Uterus (tissue), 4 donors: ENCODE measurements around the gene AJAP1. TPM values are rescaled to one million over a fixed set of nuclear protein-coding genes. Genes with fewer than 3 reads are reported as not detected.

ENCODE experiments used
- DNase-seq, 2 donors: peaks; one replicate each; pipeline ENCODE4 v3.0.0-alpha.2; 2019 to 2020
- H3K27ac ChIP-seq, 2 donors: fragments of 200-600 bp; sonication (generic); 1 replicate in 1 of 2; 2 replicates in 1 of 2; pipeline ENCODE4 v1.5.1; 2016 to 2018
- H3K27me3 ChIP-seq, 2 donors: fragments of 200-600 bp; sonication (generic); one replicate each; pipeline ENCODE4 v1.5.1; 2018 to 2019; ENCODE audit warnings: control low read depth in 1 of 2
- H3K36me3 ChIP-seq, 2 donors: fragments of 200-600 bp; sonication (generic); one replicate each; pipeline ENCODE4 v1.5.1; 2019; ENCODE audit warnings: control low read depth in 1 of 2
- H3K4me1 ChIP-seq, 2 donors: fragments of 200-600 bp; sonication (generic); one replicate each; pipeline ENCODE4 v1.5.1; 2018 to 2019; ENCODE audit warnings: control low read depth in 1 of 2
- H3K4me3 ChIP-seq, 2 donors: fragments of 200-600 bp; sonication (generic); 1 replicate in 1 of 2; 2 replicates in 1 of 2; pipeline ENCODE4 v1.5.1; 2018 to 2019; ENCODE audit warnings: mild to moderate bottlenecking in 1 of 2
- H3K9me3 ChIP-seq, 2 donors: fragments of 200-600 bp; sonication (generic); one replicate each; pipeline ENCODE4 v1.5.1; 2019; ENCODE audit warnings: control low read depth in 1 of 2
- POLR2A ChIP-seq, 2 donors: fragments of 450-650 bp; IDR thresholded peaks; one replicate each; pipeline ENCODE4 v1.6.1; 2016; ENCODE audit warnings: antibody characterized with exemption in 2 of 2, mild to moderate bottlenecking in 1 of 2, moderate library complexity in 1 of 2
- intact Hi-C: fragments of 100-400 bp; cut with DNase I; formaldehyde crosslinking; loops from one replicate; pipeline ENCODE4 v1.15.1; 2023; ENCODE audit warnings: low total_unique reads
- total RNA-seq, 4 donors: library from RNA; depleted of rRNA in 3 of 4; stranded (reverse); fragments of >200 nt in 3 of 4; gene quantifications; one replicate each; pipeline versions ENCODE4 v1.1.0 to v1.2.4, GENCODE V29; 2014 to 2023
- TF ChIP-seq, protein P1 (sequence below), 4 experiments: fragments of 200-600 bp in 2 of 4; fragments of 450-650 bp in 2 of 4; sonication (generic) in 2 of 4; IDR thresholded peaks; one replicate each; pipeline ENCODE4 v1.5.1; 2016 to 2019; ENCODE audit warnings: antibody characterized with exemption in 4 of 4, mild to moderate bottlenecking in 2 of 4, moderate library complexity in 1 of 4
- donor health status: DM: yes; HTN: yes; CAD: no.

AJAP1 gene
- total RNA-seq, 4 donors from 2014 or later, result 0.97 to 2.7 (median 2.0) TPM; not detected in 1

DNA sequence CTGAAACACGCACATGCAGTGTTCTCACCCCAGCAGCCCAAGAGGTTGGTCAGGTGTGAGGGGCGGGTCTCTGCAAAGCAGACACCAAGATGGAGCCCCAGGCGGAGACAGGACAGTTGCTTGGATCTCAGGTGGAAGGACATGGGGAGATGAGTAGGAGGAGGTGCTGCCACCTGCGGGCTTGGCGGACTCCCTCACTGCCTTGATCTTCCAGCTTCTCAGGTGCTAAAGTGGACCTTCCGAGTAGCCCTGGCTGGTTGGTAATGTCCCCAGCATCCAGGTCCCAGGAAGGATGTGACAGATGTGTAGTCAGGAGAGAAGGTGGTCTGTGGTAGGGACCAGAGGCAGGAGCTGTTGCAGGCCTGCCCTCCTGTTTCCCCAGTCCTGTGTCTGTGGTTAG is 114.1 kb downstream of the AJAP1 start:
- no peak for TF ChIP-seq POLR2A (IDR thresholded peaks at IDR 0.05)
- TF ChIP-seq, protein P1, sequence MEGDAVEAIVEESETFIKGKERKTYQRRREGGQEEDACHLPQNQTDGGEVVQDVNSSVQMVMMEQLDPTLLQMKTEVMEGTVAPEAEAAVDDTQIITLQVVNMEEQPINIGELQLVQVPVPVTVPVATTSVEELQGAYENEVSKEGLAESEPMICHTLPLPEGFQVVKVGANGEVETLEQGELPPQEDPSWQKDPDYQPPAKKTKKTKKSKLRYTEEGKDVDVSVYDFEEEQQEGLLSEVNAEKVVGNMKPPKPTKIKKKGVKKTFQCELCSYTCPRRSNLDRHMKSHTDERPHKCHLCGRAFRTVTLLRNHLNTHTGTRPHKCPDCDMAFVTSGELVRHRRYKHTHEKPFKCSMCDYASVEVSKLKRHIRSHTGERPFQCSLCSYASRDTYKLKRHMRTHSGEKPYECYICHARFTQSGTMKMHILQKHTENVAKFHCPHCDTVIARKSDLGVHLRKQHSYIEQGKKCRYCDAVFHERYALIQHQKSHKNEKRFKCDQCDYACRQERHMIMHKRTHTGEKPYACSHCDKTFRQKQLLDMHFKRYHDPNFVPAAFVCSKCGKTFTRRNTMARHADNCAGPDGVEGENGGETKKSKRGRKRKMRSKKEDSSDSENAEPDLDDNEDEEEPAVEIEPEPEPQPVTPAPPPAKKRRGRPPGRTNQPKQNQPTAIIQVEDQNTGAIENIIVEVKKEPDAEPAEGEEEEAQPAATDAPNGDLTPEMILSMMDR (IDR thresholded peaks at IDR 0.05), result no peak
- no peak for DNase-seq

DNA sequence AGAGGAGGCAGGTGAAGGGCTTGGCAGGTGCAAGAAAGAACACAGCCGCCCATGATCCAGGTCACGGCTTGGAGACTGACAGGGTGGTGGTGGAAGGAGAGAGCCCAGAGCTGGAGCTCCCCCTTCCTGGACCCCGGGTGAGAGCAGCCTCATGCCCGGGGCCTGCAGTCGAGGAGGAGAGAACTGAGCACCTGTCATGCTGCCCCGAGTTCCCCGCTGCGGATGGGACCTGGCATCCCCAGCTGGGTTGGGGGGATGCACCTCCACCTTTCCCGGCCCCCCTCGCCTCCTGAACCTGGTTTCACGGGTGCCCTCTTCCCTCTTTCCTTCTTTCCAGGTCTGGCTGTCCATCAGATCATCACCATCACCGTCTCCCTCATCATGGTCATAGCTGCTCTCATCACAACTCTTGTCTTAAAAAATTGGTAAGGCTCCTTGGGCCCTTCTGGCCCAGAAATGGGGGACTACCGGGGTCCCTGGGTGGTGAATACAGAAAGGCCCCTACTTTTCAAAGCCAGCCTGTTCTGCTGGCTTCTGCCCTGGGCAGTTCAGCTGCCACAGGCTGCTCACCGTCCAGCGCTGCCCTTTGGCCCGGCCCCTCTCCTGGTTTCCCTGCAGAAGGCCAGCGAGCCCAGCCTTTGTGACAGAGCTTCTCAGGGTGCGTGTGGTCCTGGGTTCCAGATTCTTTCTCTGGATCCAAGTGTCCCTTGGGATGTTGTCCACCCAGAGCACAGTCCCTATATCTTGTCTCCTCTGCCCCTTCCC is 115.3 kb downstream of the AJAP1 start:
- Histone ChIP-seq H3K4me3 (no peak overlapping the region), H3K4me1 (no peaks in the 10 kb centered on the region), H3K36me3 (no peaks in the 10 kb centered on the region), H3K9me3 (no peaks in the 10 kb centered on the region), H3K27me3 (no peaks in the 10 kb centered on the region), H3K27ac (no peak overlapping the region)
- DNase-seq, result no peak
- TF ChIP-seq, protein P1 (IDR thresholded peaks at IDR 0.05), result no peak
- no peak for TF ChIP-seq POLR2A (IDR thresholded peaks at IDR 0.05)
- intact Hi-C loops, result no loop called here

More for the DNA sequence above, 114.1 kb downstream of the AJAP1 start:
- Histone ChIP-seq H3K36me3 (no peaks in the 10 kb centered on the region), H3K4me3 (no peak overlapping the region), H3K27me3 (no peaks in the 10 kb centered on the region), H3K4me1 (no peaks in the 10 kb centered on the region), H3K9me3 (no peaks in the 10 kb centered on the region), H3K27ac (no peak overlapping the region)
- intact Hi-C loops, result no loop called here

DNA sequence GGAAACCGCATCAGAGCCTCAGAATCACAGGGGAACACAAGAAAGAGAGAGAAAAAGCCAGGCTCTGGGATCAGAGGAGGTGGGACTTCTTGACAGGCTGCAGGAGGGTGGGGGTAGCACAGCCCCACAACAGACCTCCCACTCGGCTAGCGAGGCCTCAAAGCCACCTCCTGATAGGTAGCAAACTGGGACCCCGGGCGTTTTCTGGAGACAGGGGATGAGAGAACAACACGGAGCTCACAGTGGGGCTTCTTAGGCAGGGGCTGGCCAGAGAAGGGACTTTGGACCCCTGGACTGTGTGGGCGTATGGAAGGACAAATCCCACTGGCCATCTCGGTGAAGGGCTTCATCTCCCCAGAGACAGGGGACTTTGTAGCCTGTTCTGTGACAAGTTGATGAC is 116.3 kb downstream of the AJAP1 start:
- no peaks in the 10 kb centered on the region for H3K27me3 ChIP-seq
- TF ChIP-seq, protein P1 (IDR thresholded peaks at IDR 0.05), result no peak
- TF ChIP-seq POLR2A (IDR thresholded peaks at IDR 0.05), result no peak

DNA sequence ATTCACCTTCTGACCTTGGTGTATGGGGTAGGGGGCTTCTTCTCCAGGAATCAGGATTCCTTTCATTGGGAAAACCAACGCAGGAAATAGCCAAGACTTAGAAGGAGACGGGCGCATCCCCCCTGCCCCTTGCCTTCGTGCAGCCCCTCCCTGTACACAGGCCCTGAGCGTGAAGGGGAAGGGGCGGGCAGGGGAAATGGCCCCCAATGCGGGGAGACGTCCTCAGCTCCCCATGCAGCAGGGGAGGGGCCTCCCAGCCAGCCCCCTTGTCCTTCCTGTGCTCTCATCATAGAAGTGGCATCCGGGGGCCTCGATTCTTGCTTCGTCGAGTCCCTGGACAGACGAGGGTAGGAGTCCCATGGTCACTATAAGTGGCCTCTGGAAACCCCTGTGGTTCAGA is 116.9 kb downstream of the AJAP1 start:
- Histone ChIP-seq H3K36me3 (no peaks in the 10 kb centered on the region), H3K27ac (no peak overlapping the region), H3K4me3 (no peak overlapping the region), H3K9me3 (no peaks in the 10 kb centered on the region), H3K4me1 (no peaks in the 10 kb centered on the region), H3K27me3 (no peaks in the 10 kb centered on the region)
- intact Hi-C loops, result no loop called here
- TF ChIP-seq, protein P1 (IDR thresholded peaks at IDR 0.05), result no peak
- no peak for TF ChIP-seq POLR2A (IDR thresholded peaks at IDR 0.05)
- no peak for DNase-seq

More for the DNA sequence above, 116.3 kb downstream of the AJAP1 start:
- intact Hi-C loops, result no loop called here
- Histone ChIP-seq H3K9me3 (no peaks in the 10 kb centered on the region), H3K4me1 (no peaks in the 10 kb centered on the region), H3K4me3 (no peak overlapping the region), H3K36me3 (no peaks in the 10 kb centered on the region), H3K27ac (no peak overlapping the region)
- DNase-seq, result no peak

DNA sequence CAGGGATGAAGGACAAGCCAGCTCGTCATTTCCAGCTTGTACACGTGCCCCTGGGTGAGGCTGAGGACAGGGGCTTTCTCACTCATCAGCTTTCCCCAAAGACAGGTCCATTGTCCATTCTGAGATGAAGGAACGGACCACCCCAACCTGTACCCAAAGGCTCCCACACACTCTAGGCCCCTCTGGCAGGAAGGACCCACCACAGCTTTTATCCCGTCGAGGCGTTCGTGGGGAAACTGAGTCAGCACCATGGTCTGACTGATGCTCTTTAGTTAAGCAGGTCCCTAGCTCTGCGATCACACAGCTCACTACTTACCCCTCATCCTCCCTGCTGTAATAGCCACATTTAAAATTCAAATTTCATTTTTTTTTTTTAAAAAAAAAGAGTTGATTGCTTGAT is 117.3 kb downstream of the AJAP1 start:
- Histone ChIP-seq H3K27me3 (no peaks in the 10 kb centered on the region), H3K36me3 (no peaks in the 10 kb centered on the region), H3K4me1 (no peaks in the 10 kb centered on the region), H3K27ac (no peak overlapping the region), H3K4me3 (no peak overlapping the region), H3K9me3 (no peaks in the 10 kb centered on the region)
- no peak for DNase-seq
- intact Hi-C loops, result no loop called here
- TF ChIP-seq, protein P1 (IDR thresholded peaks at IDR 0.05), result no peak
- no peak for TF ChIP-seq POLR2A (IDR thresholded peaks at IDR 0.05)
